Small intestine (tissue), 7 donors: ENCODE data around the gene SLC25A38. TPM values are rescaled to one million over a fixed set of nuclear protein-coding genes. Genes with fewer than 3 reads are reported as not detected.
"Not testable (repeated sequence)": the region's sequence is repeated elsewhere in the genome, so short reads cannot be mapped to it uniquely, and the experiment has no call there.

Source experiments
- DNase-seq, 2 donors: peaks; one replicate each; pipeline versions ENCODE4 v3.0.0 to v3.0.0-alpha.2; 2013
- FAIRE-seq: peaks from 2 replicates; lab custom pipeline; 2012; peaks lifted over from hg19 to GRCh38; lab: Jason Lieb, UNC
- H3K27ac ChIP-seq, 3 donors: one replicate each; pipeline ENCODE4 v1.5.1; 2013; ENCODE audit warnings: low read length in 2 of 3, mild to moderate bottlenecking in 2 of 3, control low read depth in 1 of 3, inconsistent platforms in 1 of 3, low read depth in 1 of 3, moderate library complexity in 1 of 3
- H3K27me3 ChIP-seq, 3 donors: one replicate each; pipeline ENCODE4 v1.6.1; 2013; ENCODE audit warnings: low read length in 3 of 3, inconsistent platforms in 1 of 3; ENCODE audit not compliant: control insufficient read depth in 3 of 3, insufficient read depth in 3 of 3
- H3K36me3 ChIP-seq, 3 donors: one replicate each; pipeline ENCODE4 v1.6.1; 2013; ENCODE audit warnings: low read length in 3 of 3, inconsistent platforms in 1 of 3, low read depth in 1 of 3, mild to moderate bottlenecking in 1 of 3, moderate library complexity in 1 of 3; ENCODE audit not compliant: control insufficient read depth in 3 of 3, insufficient read depth in 2 of 3
- H3K4me1 ChIP-seq, 3 donors: one replicate each; pipeline ENCODE4 v1.6.1; 2013; ENCODE audit warnings: low read length in 2 of 3, inconsistent platforms in 1 of 3, low read depth in 1 of 3, mild to moderate bottlenecking in 1 of 3, moderate library complexity in 1 of 3; ENCODE audit not compliant: control insufficient read depth in 3 of 3, insufficient read depth in 2 of 3
- H3K4me3 ChIP-seq, 3 donors: one replicate each; pipeline ENCODE4 v1.5.1; 2013; ENCODE audit warnings: low read length in 3 of 3, control low read depth in 1 of 3, inconsistent platforms in 1 of 3, low read depth in 1 of 3, mild to moderate bottlenecking in 1 of 3, moderate library complexity in 1 of 3
- H3K9me3 ChIP-seq, 2 donors: one replicate each; pipeline ENCODE4 v1.6.1; 2013; ENCODE audit warnings: low read depth in 1 of 2, low read length in 1 of 2; ENCODE audit not compliant: control insufficient read depth in 2 of 2, insufficient read depth in 1 of 2
- WGBS, 3 donors: extraction: QIAGEN DNeasy Blood & Tissue Kit; methylation state at CpG; one replicate each; pipeline ENCODE4 v1.1.7; 2013; 5-methylcytosine and 5-hydroxymethylcytosine counted together
- polyA plus RNA-seq, 4 donors: library from polyadenylated mRNA; stranded (reverse) in 3 of 4; unstranded in 1 of 4; fragments of 200-250 nt in 3 of 4; fragments of 120-200 nt in 1 of 4; gene quantifications; one replicate each; pipeline versions ENCODE4 v1.2.1 to v1.2.3, GENCODE V29; 2013
- donor health status: healthy with polysubstance abuse.
- donor health status: control.
- donor health status: control.
- donor health status: Bipolar disorder and iron deficiency.
- donor health status: healthy.

SLC25A38 gene
- polyA plus RNA-seq, 4 donors: 17.3 to 42.9 (median 30.8) TPM

GRCh38 chr3:39413691-39414420 lies 30.7 kb downstream of the SLC25A38 start:
- Histone ChIP-seq H3K27ac (no peak overlapping the region), H3K36me3 (peaks cover 8 to 46% (median 19%) of the 10 kb centered on the region in 3 donors), H3K27me3 (no peaks in the 10 kb centered on the region), H3K4me1 (peaks cover 0 to 4% (median 0%) of the 10 kb centered on the region in 3 donors), H3K9me3 (no peaks in the 10 kb centered on the region), H3K4me3 (no peak overlapping the region)
- DNase-seq: no peak
- 71 to 87% (median 76%) methylated on average over 6 of the region's 6 CpGs for WGBS, 3 donors
- FAIRE-seq: no peak

GRCh38 chr3:39414421-39414907 lies 31.3 kb downstream of the SLC25A38 start:
- Histone ChIP-seq H3K4me1 (peaks cover 0 to 4% (median 0%) of the 10 kb centered on the region in 3 donors), H3K27ac (no peak overlapping the region), H3K27me3 (no peaks in the 10 kb centered on the region), H3K4me3 (no peak overlapping the region), H3K9me3 (no peaks in the 10 kb centered on the region), H3K36me3 (peaks cover 8 to 40% (median 19%) of the 10 kb centered on the region in 3 donors)
- DNase-seq (no peak), FAIRE-seq (no peak)
- 45 to 55% (median 48%) methylated on average over 2 of the region's 2 CpGs for WGBS, 3 donors

GRCh38 chr3:39415302-39415701 lies 32.1 kb downstream of the SLC25A38 start:
- not testable (repeated sequence) for H3K4me3 ChIP-seq, H3K4me1 ChIP-seq, H3K27ac ChIP-seq, H3K9me3 ChIP-seq, DNase-seq, FAIRE-seq, H3K27me3 ChIP-seq
- WGBS, 3 donors: 87 to 95% (median 93%) methylated on average over 3 of the region's 3 CpGs
- H3K36me3 ChIP-seq: peaks cover 8 to 35% (median 18%) of the 10 kb centered on the region in 3 donors

GRCh38 chr3:39415983-39416382 lies 32.8 kb downstream of the SLC25A38 start:
- H3K27ac ChIP-seq: no peak overlapping the region
- no peak for FAIRE-seq
- H3K4me1 ChIP-seq: no peaks in the 10 kb centered on the region
- H3K36me3 ChIP-seq: peaks cover 8 to 30% (median 14%) of the 10 kb centered on the region in 3 donors
- H3K4me3 ChIP-seq: no peak overlapping the region
- H3K9me3 ChIP-seq: no peaks in the 10 kb centered on the region
- no peak for DNase-seq
- WGBS, 3 donors: 94 to 100% (median 95%) methylated on average over 1 of the region's 1 CpG
- no peaks in the 10 kb centered on the region for H3K27me3 ChIP-seq

GRCh38 chr3:39416998-39417397 lies 33.8 kb downstream of the SLC25A38 start:
- H3K9me3 ChIP-seq, H3K4me1 ChIP-seq, H3K4me3 ChIP-seq, FAIRE-seq, H3K27me3 ChIP-seq, DNase-seq, H3K27ac ChIP-seq: not testable (repeated sequence)
- WGBS, 3 donors: 16 to 54% (median 42%) methylated on average over 3 of the region's 3 CpGs
- peaks cover 5 to 23% (median 10%) of the 10 kb centered on the region in 3 donors for H3K36me3 ChIP-seq

- H3K9me3 ChIP-seq, H3K36me3 ChIP-seq, H3K4me3 ChIP-seq, H3K4me1 ChIP-seq, H3K27me3 ChIP-seq, DNase-seq, FAIRE-seq, H3K27ac ChIP-seq: not testable (repeated sequence)
- 55 to 75% (median 62%) methylated on average over 11 to 13 of the region's 14 CpGs for WGBS, 3 donors
Measured at GRCh38 chr3:39418556-39419225, 35.5 kb downstream of the SLC25A38 start.

GRCh38 chr3:39419742-39420315 lies 36.7 kb downstream of the SLC25A38 start:
- no peak for DNase-seq
- FAIRE-seq: no peak
- H3K27me3 ChIP-seq: no peaks in the 10 kb centered on the region

DNA sequence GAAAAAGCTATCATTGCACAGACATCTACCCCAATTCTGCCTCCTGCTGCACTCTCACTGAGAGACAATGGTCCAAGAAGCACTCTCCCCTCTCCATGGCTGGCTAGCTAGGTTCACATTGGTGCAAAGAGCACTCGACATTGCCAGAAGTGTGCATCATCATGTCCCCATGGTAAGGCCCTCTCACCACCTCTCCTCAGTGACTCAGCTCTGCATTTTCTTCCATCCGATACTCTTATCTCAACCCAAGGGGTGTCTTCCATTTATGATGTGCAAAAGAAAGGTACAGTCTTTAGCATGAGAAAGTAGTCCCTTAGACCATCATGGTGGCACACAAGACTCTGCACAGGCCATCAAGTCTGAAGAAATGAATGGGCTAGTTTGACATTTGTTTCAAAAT lies 37.4 kb downstream of the SLC25A38 start:
- no peaks in the 10 kb centered on the region for H3K4me1 ChIP-seq
- 86 to 96% (median 91%) methylated on average over 2 of the region's 2 CpGs for WGBS, 3 donors
- H3K36me3 ChIP-seq: no peaks in the 10 kb centered on the region
- no peaks in the 10 kb centered on the region for H3K9me3 ChIP-seq
- no peak overlapping the region for H3K4me3 ChIP-seq
- no peaks in the 10 kb centered on the region for H3K27me3 ChIP-seq
- no peak for DNase-seq
- no peak for FAIRE-seq
- no peak overlapping the region for H3K27ac ChIP-seq

More at GRCh38 chr3:39419742-39420315, 36.7 kb downstream of the SLC25A38 start:
- no peaks in the 10 kb centered on the region for H3K4me1 ChIP-seq
- no peaks in the 10 kb centered on the region for H3K36me3 ChIP-seq
- no peak overlapping the region for H3K27ac ChIP-seq
- H3K9me3 ChIP-seq: no peaks in the 10 kb centered on the region
- H3K4me3 ChIP-seq: no peak overlapping the region
- WGBS, 3 donors: 84 to 87% (median 84%) methylated on average over 2 of the region's 2 CpGs
